Right renal cortex interstitium (tissue), 3 donors: ENCODE data around the gene ZNF770. TPM values are rescaled to one million over a fixed set of nuclear protein-coding genes. Genes with fewer than 3 reads are reported as not detected.

ENCODE experiments used
- polyA plus RNA-seq, 3 donors: library from polyadenylated mRNA; unstranded; fragments of 120-200 nt; gene quantifications; one replicate each; pipeline ENCODE4 v1.2.1, GENCODE V29; 2013; ENCODE audit not compliant: insufficient read length in 3 of 3

Gene ZNF770
- polyA plus RNA-seq, 3 donors = 68.7 to 71.8 (median 69.0) TPM

Other genes starting within 250 kb of the ZNF770 start
- gene GJD2, start 233.3 kb downstream of the ZNF770 start, polyA plus RNA-seq = not detected
- gene ACTC1, start 192.7 kb downstream of the ZNF770 start, polyA plus RNA-seq = 1 to 10 TPM; 1.0 to 9.6 (median 4.1) TPM
- gene AQR, start 18.5 kb downstream of the ZNF770 start, polyA plus RNA-seq = 10 to 100 TPM; 44.2 to 47.4 (median 44.6) TPM
- gene NANOGP8, start 97.0 kb upstream of the ZNF770 start, polyA plus RNA-seq = under 1 TPM; 0.17 to 0.22 (median 0.21) TPM